HEK293 (cell line): Measurements from ENCODE around the gene CDC42BPA.

Experiments used
- CTCF ChIA-PET: fragments of 350-600 bp; formaldehyde crosslinking; extraction: SDS; loops from one replicate; lab custom pipeline; 2021; ENCODE audit warnings: antibody characterized with exemption; lab: Yijun Ruan, JAX
- POLR2A ChIA-PET: fragments of 300-600 bp; formaldehyde crosslinking; extraction: SDS; loops from one replicate; lab custom pipeline; 2020; ENCODE audit warnings: antibody characterized with exemption, inconsistent platforms; lab: Yijun Ruan, JAX
- H3K27ac ChIP-seq: fragments of 200-500 bp; sonication (Bioruptor generic); 2 replicates; pipeline ENCODE4 v1.5.1; 2014; ENCODE audit warnings: low read depth, low read length, control low read depth, inconsistent platforms; ENCODE audit errors: extremely low read depth
- H3K36me3 ChIP-seq, 2 experiments: fragments of 200-500 bp in 1 of 2; sonication (Bioruptor generic) in 1 of 2; 1 replicate in 1 of 2; 2 replicates in 1 of 2; pipeline ENCODE4 v1.5.1; 2014 to 2017; ENCODE audit warnings: inconsistent platforms in 2 of 2, low read length in 2 of 2; ENCODE audit not compliant: control insufficient read depth in 2 of 2, insufficient read depth in 1 of 2
- H3K4me1 ChIP-seq: fragments of 200-500 bp; sonication (Bioruptor generic); 2 replicates; pipeline ENCODE4 v1.5.1; 2014; ENCODE audit warnings: mild to moderate bottlenecking, low read length, inconsistent platforms; ENCODE audit not compliant: control insufficient read depth, insufficient read depth
- H3K4me3 ChIP-seq: 2 replicates; pipeline ENCODE4 v1.5.1; 2011; ENCODE audit warnings: low read depth, mild to moderate bottlenecking, control low read depth, low read length, moderate library complexity
- H3K9me3 ChIP-seq: fragments of 200-500 bp; sonication (Bioruptor generic); 2 replicates; pipeline ENCODE4 v1.5.1; 2014; ENCODE audit warnings: low read depth, low read length, inconsistent platforms; ENCODE audit not compliant: control insufficient read depth, insufficient read depth
- BCL11B ChIP-seq: fragments of 450-650 bp; formaldehyde crosslinking; IDR thresholded peaks from 2 replicates; pipeline ENCODE4 v1.5.1; 2016; ENCODE audit warnings: low read depth, missing biosample characterization, missing genetic modification characterization
- FEZF1 ChIP-seq: fragments of 450-650 bp; formaldehyde crosslinking; IDR thresholded peaks from 2 replicates; pipeline ENCODE4 v1.5.1; 2016; ENCODE audit warnings: missing biosample characterization, missing genetic modification characterization
- GLIS1 ChIP-seq: fragments of 450-650 bp; formaldehyde crosslinking; IDR thresholded peaks from 2 replicates; pipeline ENCODE4 v1.5.1; 2016; ENCODE audit warnings: missing biosample characterization, missing genetic modification characterization
- MEIS1 ChIP-seq: sonication (generic); formaldehyde crosslinking; IDR thresholded peaks from 2 replicates; pipeline ENCODE4 v1.8.1; 2022; ENCODE audit warnings: missing genetic modification reagents, mild to moderate bottlenecking, borderline replicate concordance
- ZNF202 ChIP-seq: fragments of 450-650 bp; formaldehyde crosslinking; IDR thresholded peaks from 2 replicates; pipeline ENCODE4 v1.5.1; 2016; ENCODE audit warnings: missing biosample characterization, missing genetic modification characterization, borderline replicate concordance
- ZNF623 ChIP-seq: fragments of 450-650 bp; formaldehyde crosslinking; IDR thresholded peaks from 2 replicates; pipeline ENCODE4 v1.5.1; 2016; ENCODE audit warnings: missing biosample characterization, missing genetic modification characterization
- ZNF624 ChIP-seq: fragments of 450-650 bp; formaldehyde crosslinking; IDR thresholded peaks from 2 replicates; pipeline ENCODE4 v1.5.1; 2017; ENCODE audit warnings: missing biosample characterization, missing genetic modification characterization
- ZNF777 ChIP-seq: fragments of 450-650 bp; formaldehyde crosslinking; IDR thresholded peaks from 2 replicates; pipeline ENCODE4 v1.5.1; 2017; ENCODE audit warnings: missing biosample characterization, missing genetic modification characterization, borderline replicate concordance
- ZSCAN23 ChIP-seq: fragments of 450-650 bp; formaldehyde crosslinking; IDR thresholded peaks from 2 replicates; pipeline ENCODE4 v1.5.1; 2016; ENCODE audit warnings: missing biosample characterization, missing genetic modification characterization
- ZSCAN5A ChIP-seq: fragments of 450-650 bp; formaldehyde crosslinking; IDR thresholded peaks from 2 replicates; pipeline ENCODE4 v1.5.1; 2016; ENCODE audit warnings: missing biosample characterization, missing genetic modification characterization
- TF ChIP-seq, protein P1 (sequence below): fragments of 450-650 bp; formaldehyde crosslinking; IDR thresholded peaks from 2 replicates; pipeline ENCODE4 v1.5.1; 2016; ENCODE audit warnings: missing biosample characterization, missing genetic modification characterization
- TF ChIP-seq, protein P2 (sequence below): fragments of 450-650 bp; formaldehyde crosslinking; IDR thresholded peaks from 2 replicates; pipeline ENCODE4 v1.5.1; 2016; ENCODE audit warnings: missing biosample characterization, missing genetic modification characterization
- TF ChIP-seq, protein P3 (sequence below): fragments of 450-650 bp; formaldehyde crosslinking; optimal IDR thresholded peaks from 2 replicates; pipeline ENCODE3; 2016; ENCODE audit warnings: missing biosample characterization, mild to moderate bottlenecking, missing genetic modification characterization
- TF ChIP-seq, protein P4 (sequence below): fragments of 450-650 bp; formaldehyde crosslinking; IDR thresholded peaks from 2 replicates; pipeline ENCODE4 v1.5.1; 2016; ENCODE audit warnings: missing biosample characterization, missing genetic modification characterization

The CDC42BPA gene

GRCh38 chr1:227349967-227350366 lies 31.7 kb upstream of the CDC42BPA start:
- Histone ChIP-seq H3K4me1 (peaks cover 6% of the 10 kb centered on the region; the same call in 1 of the 2 replicates), H3K36me3 (no peaks in the 10 kb centered on the region), H3K27ac (no peak overlapping the region), H3K4me3 (no peak overlapping the region), H3K9me3 (no peaks in the 10 kb centered on the region)
- TF ChIP-seq GLIS1 (tag by site-specific recombination) = no peak
- TF ChIP-seq ZNF777 = no peak
- TF ChIP-seq, protein P1, sequence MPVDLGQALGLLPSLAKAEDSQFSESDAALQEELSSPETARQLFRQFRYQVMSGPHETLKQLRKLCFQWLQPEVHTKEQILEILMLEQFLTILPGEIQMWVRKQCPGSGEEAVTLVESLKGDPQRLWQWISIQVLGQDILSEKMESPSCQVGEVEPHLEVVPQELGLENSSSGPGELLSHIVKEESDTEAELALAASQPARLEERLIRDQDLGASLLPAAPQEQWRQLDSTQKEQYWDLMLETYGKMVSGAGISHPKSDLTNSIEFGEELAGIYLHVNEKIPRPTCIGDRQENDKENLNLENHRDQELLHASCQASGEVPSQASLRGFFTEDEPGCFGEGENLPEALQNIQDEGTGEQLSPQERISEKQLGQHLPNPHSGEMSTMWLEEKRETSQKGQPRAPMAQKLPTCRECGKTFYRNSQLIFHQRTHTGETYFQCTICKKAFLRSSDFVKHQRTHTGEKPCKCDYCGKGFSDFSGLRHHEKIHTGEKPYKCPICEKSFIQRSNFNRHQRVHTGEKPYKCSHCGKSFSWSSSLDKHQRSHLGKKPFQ (tag by site-specific recombination) = no peak
- no peak for TF ChIP-seq ZSCAN23 (tag by site-specific recombination)
- TF ChIP-seq ZNF623 (tag by site-specific recombination) = no peak
- TF ChIP-seq, protein P2, sequence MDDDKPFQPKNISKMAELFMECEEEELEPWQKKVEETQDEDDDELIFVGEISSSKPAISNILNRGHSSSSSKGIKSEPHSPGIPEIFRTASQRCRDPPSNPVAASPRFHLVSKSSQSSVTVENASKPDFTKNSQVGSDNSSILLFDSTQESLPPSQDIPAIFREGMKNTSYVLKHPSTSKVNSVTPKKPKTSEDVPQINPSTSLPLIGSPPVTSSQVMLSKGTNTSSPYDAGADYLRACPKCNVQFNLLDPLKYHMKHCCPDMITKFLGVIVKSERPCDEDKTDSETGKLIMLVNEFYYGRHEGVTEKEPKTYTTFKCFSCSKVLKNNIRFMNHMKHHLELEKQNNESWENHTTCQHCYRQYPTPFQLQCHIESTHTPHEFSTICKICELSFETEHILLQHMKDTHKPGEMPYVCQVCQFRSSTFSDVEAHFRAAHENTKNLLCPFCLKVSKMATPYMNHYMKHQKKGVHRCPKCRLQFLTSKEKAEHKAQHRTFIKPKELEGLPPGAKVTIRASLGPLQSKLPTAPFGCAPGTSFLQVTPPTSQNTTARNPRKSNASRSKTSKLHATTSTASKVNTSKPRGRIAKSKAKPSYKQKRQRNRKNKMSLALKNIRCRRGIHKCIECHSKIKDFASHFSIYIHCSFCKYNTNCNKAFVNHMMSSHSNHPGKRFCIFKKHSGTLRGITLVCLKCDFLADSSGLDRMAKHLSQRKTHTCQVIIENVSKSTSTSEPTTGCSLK (tag by site-specific recombination) = no peak
- TF ChIP-seq, protein P3, sequence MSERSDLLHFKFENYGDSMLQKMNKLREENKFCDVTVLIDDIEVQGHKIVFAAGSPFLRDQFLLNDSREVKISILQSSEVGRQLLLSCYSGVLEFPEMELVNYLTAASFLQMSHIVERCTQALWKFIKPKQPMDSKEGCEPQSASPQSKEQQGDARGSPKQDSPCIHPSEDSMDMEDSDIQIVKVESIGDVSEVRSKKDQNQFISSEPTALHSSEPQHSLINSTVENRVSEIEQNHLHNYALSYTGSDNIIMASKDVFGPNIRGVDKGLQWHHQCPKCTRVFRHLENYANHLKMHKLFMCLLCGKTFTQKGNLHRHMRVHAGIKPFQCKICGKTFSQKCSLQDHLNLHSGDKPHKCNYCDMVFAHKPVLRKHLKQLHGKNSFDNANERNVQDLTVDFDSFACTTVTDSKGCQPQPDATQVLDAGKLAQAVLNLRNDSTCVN (tag by site-specific recombination) = no peak
- no peak for TF ChIP-seq ZSCAN5A (tag by site-specific recombination)
- TF ChIP-seq BCL11B = no peak
- no peak for TF ChIP-seq ZNF624 (tag by site-specific recombination)
- TF ChIP-seq FEZF1 (tag by site-specific recombination) = no peak
- TF ChIP-seq ZNF202 = no peak
- TF ChIP-seq, protein P4, sequence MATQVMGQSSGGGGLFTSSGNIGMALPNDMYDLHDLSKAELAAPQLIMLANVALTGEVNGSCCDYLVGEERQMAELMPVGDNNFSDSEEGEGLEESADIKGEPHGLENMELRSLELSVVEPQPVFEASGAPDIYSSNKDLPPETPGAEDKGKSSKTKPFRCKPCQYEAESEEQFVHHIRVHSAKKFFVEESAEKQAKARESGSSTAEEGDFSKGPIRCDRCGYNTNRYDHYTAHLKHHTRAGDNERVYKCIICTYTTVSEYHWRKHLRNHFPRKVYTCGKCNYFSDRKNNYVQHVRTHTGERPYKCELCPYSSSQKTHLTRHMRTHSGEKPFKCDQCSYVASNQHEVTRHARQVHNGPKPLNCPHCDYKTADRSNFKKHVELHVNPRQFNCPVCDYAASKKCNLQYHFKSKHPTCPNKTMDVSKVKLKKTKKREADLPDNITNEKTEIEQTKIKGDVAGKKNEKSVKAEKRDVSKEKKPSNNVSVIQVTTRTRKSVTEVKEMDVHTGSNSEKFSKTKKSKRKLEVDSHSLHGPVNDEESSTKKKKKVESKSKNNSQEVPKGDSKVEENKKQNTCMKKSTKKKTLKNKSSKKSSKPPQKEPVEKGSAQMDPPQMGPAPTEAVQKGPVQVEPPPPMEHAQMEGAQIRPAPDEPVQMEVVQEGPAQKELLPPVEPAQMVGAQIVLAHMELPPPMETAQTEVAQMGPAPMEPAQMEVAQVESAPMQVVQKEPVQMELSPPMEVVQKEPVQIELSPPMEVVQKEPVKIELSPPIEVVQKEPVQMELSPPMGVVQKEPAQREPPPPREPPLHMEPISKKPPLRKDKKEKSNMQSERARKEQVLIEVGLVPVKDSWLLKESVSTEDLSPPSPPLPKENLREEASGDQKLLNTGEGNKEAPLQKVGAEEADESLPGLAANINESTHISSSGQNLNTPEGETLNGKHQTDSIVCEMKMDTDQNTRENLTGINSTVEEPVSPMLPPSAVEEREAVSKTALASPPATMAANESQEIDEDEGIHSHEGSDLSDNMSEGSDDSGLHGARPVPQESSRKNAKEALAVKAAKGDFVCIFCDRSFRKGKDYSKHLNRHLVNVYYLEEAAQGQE = no peak
- no peak for TF ChIP-seq MEIS1 (CRISPR knock-in tag)
- ChIA-PET CTCF (interaction anchor here (0.7 kb wide), 1 partner anchor 442 kb away, joined by 7 read pairs; no protein-coding TSS in a partner anchor), POLR2A (interaction anchor here (0.7 kb wide), 1 partner anchor 116 kb away, joined by 3 read pairs; no protein-coding TSS in a partner anchor)
